ENCODE measurements around the gene AKAP6. TPM values are rescaled to one million over a fixed set of nuclear protein-coding genes. Genes with fewer than 3 reads are reported as not detected.

Gene AKAP6
- total RNA-seq, 8 experiments from 2014 or later = 0.76 to 92.9 (median 54.0) TPM

- Histone ChIP-seq H3K27ac (no peak overlapping the region), H3K4me3 (no peak overlapping the region), H3K4me1 (replicated peaks in 1 of 2) (peaks cover 15 to 21% of the 10 kb centered on the region in 2 donors)
- no peak for ATAC-seq (replicated peaks in 6 of 8)
- WGBS, 10 experiments = 6 to 100% (median 50%) methylated on average over 1 to 2 of the region's 2 CpGs; no CpG with 5 or more reads in 1 of the 10 experiments
- in situ Hi-C loops (cut with MboI; ENCODE audit: low pct_unique_long_range_greater_than_20kb in 2 of 9, low sequenced_read_pairs in 9 of 9, unreplicated experiment in 9 of 9) = no loop called here
These were observed 476.9 kb downstream of the AKAP6 start for GRCh38 chr14:32805979-32806378.

GRCh38 chr14:32808644-32809043, 479.5 kb downstream of the AKAP6 start:
- 0 to 100% (median 69%) methylated on average over 2 to 4 of the region's 4 CpGs for WGBS, 10 experiments
- peak in 4 of 8 experiments; percentile 73 to 99 (median 85) for ATAC-seq (replicated peaks in 6 of 8)
- peaks cover 19 to 32% of the 10 kb centered on the region in 2 donors for H3K4me1 ChIP-seq (replicated peaks in 1 of 2)
- in situ Hi-C loops (cut with MboI; ENCODE audit: low pct_unique_long_range_greater_than_20kb in 2 of 9, low sequenced_read_pairs in 9 of 9, unreplicated experiment in 9 of 9) = no loop called here
- no peak overlapping the region for H3K4me3 ChIP-seq
- no peak overlapping the region for H3K27ac ChIP-seq

- in situ Hi-C loops (cut with MboI; ENCODE audit: low pct_unique_long_range_greater_than_20kb in 2 of 9, low sequenced_read_pairs in 9 of 9, unreplicated experiment in 9 of 9) = no loop called here
- ATAC-seq (replicated peaks in 6 of 8) = peak in 6 of 8 experiments; percentile 9 to 71 (median 30)
- H3K4me1 ChIP-seq (replicated peaks in 1 of 2) = peaks cover 19 to 38% of the 10 kb centered on the region in 2 donors
- 0 to 86% (median 17%) methylated on average over 1 to 2 of the region's 2 CpGs; no CpG with 5 or more reads in 2 of the 10 experiments for WGBS, 10 experiments
- no peak overlapping the region for H3K4me3 ChIP-seq
- no peak overlapping the region for H3K27ac ChIP-seq
These were observed 480.2 kb downstream of the AKAP6 start for GRCh38 chr14:32809255-32809654.

GRCh38 chr14:32813401-32813800, 484.3 kb downstream of the AKAP6 start:
- Histone ChIP-seq H3K4me1 (replicated peaks in 1 of 2) (peaks cover 16 to 34% of the 10 kb centered on the region in 2 donors), H3K4me3 (no peak overlapping the region), H3K27ac (no peak overlapping the region)
- ATAC-seq (replicated peaks in 6 of 8) = no peak
- 0 to 86% (median 39%) methylated on average over 1 to 4 of the region's 4 CpGs for WGBS, 10 experiments
- in situ Hi-C loops (cut with MboI; ENCODE audit: low pct_unique_long_range_greater_than_20kb in 2 of 9, low sequenced_read_pairs in 9 of 9, unreplicated experiment in 9 of 9) = no loop called here

GRCh38 chr14:32814721-32815120, 485.6 kb downstream of the AKAP6 start:
- in situ Hi-C loops (cut with MboI; ENCODE audit: low pct_unique_long_range_greater_than_20kb in 2 of 9, low sequenced_read_pairs in 9 of 9, unreplicated experiment in 9 of 9) = no loop called here
- no peak overlapping the region for H3K27ac ChIP-seq
- no peak overlapping the region for H3K4me3 ChIP-seq
- 0 to 100% (median 70%) methylated on average over 1 of the region's 1 CpG; no CpG with 5 or more reads in 4 of the 10 experiments for WGBS, 10 experiments
- no peak for ATAC-seq (replicated peaks in 6 of 8)
- H3K4me1 ChIP-seq (replicated peaks in 1 of 2) = peaks cover 5 to 21% of the 10 kb centered on the region in 2 donors

- no peak overlapping the region for H3K27ac ChIP-seq
- peaks cover 4 to 19% of the 10 kb centered on the region in 2 donors for H3K4me1 ChIP-seq (replicated peaks in 1 of 2)
- H3K4me3 ChIP-seq = no peak overlapping the region
- no peak for ATAC-seq (replicated peaks in 6 of 8)
- in situ Hi-C loops (cut with MboI; ENCODE audit: low pct_unique_long_range_greater_than_20kb in 2 of 9, low sequenced_read_pairs in 9 of 9, unreplicated experiment in 9 of 9) = no loop called here
These were observed 487.5 kb downstream of the AKAP6 start for GRCh38 chr14:32816588-32816987.

- ATAC-seq (replicated peaks in 6 of 8) = no peak
- Histone ChIP-seq H3K4me3 (no peak overlapping the region), H3K27ac (no peak overlapping the region), H3K4me1 (replicated peaks in 1 of 2) (peaks cover 3 to 17% of the 10 kb centered on the region in 2 donors)
- WGBS, 10 experiments = 7 to 100% (median 59%) methylated on average over 1 to 2 of the region's 2 CpGs; no CpG with 5 or more reads in 1 of the 10 experiments
- in situ Hi-C loops (cut with MboI; ENCODE audit: low pct_unique_long_range_greater_than_20kb in 2 of 9, low sequenced_read_pairs in 9 of 9, unreplicated experiment in 9 of 9) = no loop called here
These were observed 488.7 kb downstream of the AKAP6 start for GRCh38 chr14:32817780-32818179.

- 60 to 100% (median 97%) methylated on average over 1 to 4 of the region's 4 CpGs; no CpG with 5 or more reads in 2 of the 10 experiments for WGBS, 10 experiments
- Histone ChIP-seq H3K27ac (no peak overlapping the region), H3K4me1 (replicated peaks in 1 of 2) (peaks cover 0 to 9% of the 10 kb centered on the region in 2 donors), H3K4me3 (no peak overlapping the region)
- no peak for ATAC-seq (replicated peaks in 6 of 8)
- in situ Hi-C loops (cut with MboI; ENCODE audit: low pct_unique_long_range_greater_than_20kb in 2 of 9, low sequenced_read_pairs in 9 of 9, unreplicated experiment in 9 of 9) = no loop called here
These were observed 489.5 kb downstream of the AKAP6 start for GRCh38 chr14:32818581-32818980.

GRCh38 chr14:32820181-32820580, 491.1 kb downstream of the AKAP6 start:
- WGBS, 10 experiments = 86 to 100% (median 100%) methylated on average over 1 of the region's 1 CpG; no CpG with 5 or more reads in 3 of the 10 experiments
- no peak for ATAC-seq (replicated peaks in 6 of 8)
- Histone ChIP-seq H3K4me3 (no peak overlapping the region), H3K27ac (no peak overlapping the region), H3K4me1 (replicated peaks in 1 of 2) (peaks cover 2 to 3% of the 10 kb centered on the region in 2 donors)
- in situ Hi-C loops (cut with MboI; ENCODE audit: low pct_unique_long_range_greater_than_20kb in 2 of 9, low sequenced_read_pairs in 9 of 9, unreplicated experiment in 9 of 9) = no loop called here

GRCh38 chr14:32820682-32821081, 491.6 kb downstream of the AKAP6 start:
- no peak for ATAC-seq (replicated peaks in 6 of 8)
- H3K4me3 ChIP-seq = no peak overlapping the region
- in situ Hi-C loops (cut with MboI; ENCODE audit: low pct_unique_long_range_greater_than_20kb in 2 of 9, low sequenced_read_pairs in 9 of 9, unreplicated experiment in 9 of 9) = no loop called here
- H3K27ac ChIP-seq = no peak overlapping the region
- peaks cover 3 to 7% of the 10 kb centered on the region in 2 donors for H3K4me1 ChIP-seq (replicated peaks in 1 of 2)

- 28 to 100% (median 82%) methylated on average over 1 to 7 of the region's 7 CpGs for WGBS, 10 experiments
- Histone ChIP-seq H3K4me1 (replicated peaks in 1 of 2) (peaks cover 15 to 20% of the 10 kb centered on the region in 2 donors), H3K27ac (no peak overlapping the region), H3K4me3 (no peak overlapping the region)
- in situ Hi-C loops (cut with MboI; ENCODE audit: low pct_unique_long_range_greater_than_20kb in 2 of 9, low sequenced_read_pairs in 9 of 9, unreplicated experiment in 9 of 9) = no loop called here
- ATAC-seq (replicated peaks in 6 of 8) = no peak
These were observed 493.0 kb downstream of the AKAP6 start for GRCh38 chr14:32821964-32822653.

- ATAC-seq (replicated peaks in 6 of 8) = no peak
- Histone ChIP-seq H3K27ac (no peak overlapping the region), H3K4me3 (no peak overlapping the region), H3K4me1 (replicated peaks in 1 of 2) (peaks cover 18 to 27% of the 10 kb centered on the region in 2 donors)
- WGBS, 10 experiments = 34 to 100% (median 84%) methylated on average over 1 to 5 of the region's 5 CpGs
- in situ Hi-C loops (cut with MboI; ENCODE audit: low pct_unique_long_range_greater_than_20kb in 2 of 9, low sequenced_read_pairs in 9 of 9, unreplicated experiment in 9 of 9) = no loop called here
These were observed 494.6 kb downstream of the AKAP6 start for GRCh38 chr14:32823706-32824105.

GRCh38 chr14:32824195-32824594, 495.1 kb downstream of the AKAP6 start:
- no peak overlapping the region for H3K27ac ChIP-seq

GRCh38 chr14:32825058-32825457, 496.0 kb downstream of the AKAP6 start:
- Histone ChIP-seq H3K27ac (no peak overlapping the region), H3K4me1 (replicated peaks in 1 of 2) (peaks cover 22 to 27% of the 10 kb centered on the region in 2 donors), H3K4me3 (no peak overlapping the region)
- in situ Hi-C loops (cut with MboI; ENCODE audit: low pct_unique_long_range_greater_than_20kb in 2 of 9, low sequenced_read_pairs in 9 of 9, unreplicated experiment in 9 of 9) = no loop called here
- 33 to 88% (median 70%) methylated on average over 1 to 4 of the region's 4 CpGs; no CpG with 5 or more reads in 1 of the 10 experiments for WGBS, 10 experiments
- ATAC-seq (replicated peaks in 6 of 8) = peak in 1 of 8 experiments; percentile 30

More at GRCh38 chr14:32824195-32824594, 495.1 kb downstream of the AKAP6 start:
- ATAC-seq (replicated peaks in 6 of 8) = no peak
- 0 to 100% (median 84%) methylated on average over 1 to 3 of the region's 3 CpGs; no CpG with 5 or more reads in 2 of the 10 experiments for WGBS, 10 experiments
- Histone ChIP-seq H3K4me1 (replicated peaks in 1 of 2) (peaks cover 18 to 27% of the 10 kb centered on the region in 2 donors), H3K4me3 (no peak overlapping the region)
- in situ Hi-C loops (cut with MboI; ENCODE audit: low pct_unique_long_range_greater_than_20kb in 2 of 9, low sequenced_read_pairs in 9 of 9, unreplicated experiment in 9 of 9) = no loop called here
